DOHH2 (cell line): ENCODE measurements around the gene EEIG1.

Experiments
- H3F3A ChIP-seq: fragments of 200-600 bp; sonication (generic), shearing (Covaris generic); 2 replicates; pipeline ENCODE4 v1.6.0; 2016; ENCODE audit warnings: antibody characterized with exemption, mild to moderate bottlenecking; ENCODE audit not compliant: control insufficient read depth, insufficient read depth
- H3K27ac ChIP-seq: fragments of 200-600 bp; sonication (generic); 2 replicates; pipeline ENCODE4 v1.5.1; 2014; ENCODE audit warnings: low read depth, mild to moderate bottlenecking, low read length, moderate library complexity
- H3K27me3 ChIP-seq: fragments of 200-600 bp; sonication (generic); 2 replicates; pipeline ENCODE4 v1.6.1; 2014; ENCODE audit warnings: mild to moderate bottlenecking, low read length, mixed read lengths; ENCODE audit not compliant: control insufficient read depth
- H3K36me3 ChIP-seq: fragments of 200-600 bp; sonication (generic); 2 replicates; pipeline ENCODE4 v1.6.1; 2014; ENCODE audit warnings: mild to moderate bottlenecking, low read length, moderate library complexity, mixed read lengths; ENCODE audit not compliant: control insufficient read depth
- H3K4me1 ChIP-seq: fragments of 200-600 bp; sonication (generic); 2 replicates; pipeline ENCODE4 v1.6.1; 2014; ENCODE audit warnings: mild to moderate bottlenecking, low read length, mixed read lengths; ENCODE audit not compliant: control insufficient read depth
- H3K4me2 ChIP-seq: fragments of 200-600 bp; sonication (generic); 2 replicates; pipeline ENCODE4 v1.6.0; 2014; ENCODE audit warnings: mild to moderate bottlenecking, low read length, moderate library complexity
- H3K4me3 ChIP-seq: fragments of 200-600 bp; sonication (generic); 2 replicates; pipeline ENCODE4 v1.5.1; 2014; ENCODE audit warnings: mild to moderate bottlenecking, low read length, mixed read lengths
- H3K79me2 ChIP-seq: fragments of 200-600 bp; sonication (generic); 2 replicates; pipeline ENCODE4 v1.6.1; 2014; ENCODE audit warnings: mild to moderate bottlenecking, low read length, mixed read lengths; ENCODE audit not compliant: control insufficient read depth
- H3K9me2 ChIP-seq: fragments of 200-600 bp; sonication (generic); replicated peaks from 2 replicates; pipeline ENCODE4 v1.6.1; 2014; ENCODE audit warnings: mild to moderate bottlenecking, low read length, mixed read lengths; ENCODE audit not compliant: control insufficient read depth
- H3K9me3 ChIP-seq: fragments of 200-600 bp; sonication (generic); 2 replicates; pipeline ENCODE4 v1.6.1; 2014; ENCODE audit warnings: antibody characterized with exemption, low read length, mixed read lengths; ENCODE audit not compliant: control insufficient read depth, insufficient read depth
- H4K20me1 ChIP-seq: fragments of 200-600 bp; sonication (generic); 2 replicates; pipeline ENCODE4 v1.6.0; 2014; ENCODE audit warnings: low read depth, mild to moderate bottlenecking, antibody characterized with exemption, low read length, moderate library complexity; ENCODE audit not compliant: control insufficient read depth, insufficient read depth
- EZH2phosphoT487 ChIP-seq: fragments of 200-600 bp; sonication (generic); IDR thresholded peaks from 2 replicates; pipeline ENCODE4 v1.6.1; 2017; ENCODE audit warnings: borderline replicate concordance, mild to moderate bottlenecking, antibody characterized with exemption, low read length, moderate library complexity, mixed read lengths
- TF ChIP-seq, protein P1 (sequence below): fragments of 200-600 bp; sonication (generic); IDR thresholded peaks from one replicate; pipeline ENCODE4 v1.5.1; 2014; ENCODE audit warnings: antibody characterized with exemption, mild to moderate bottlenecking, low read depth, low read length; ENCODE audit not compliant: poor library complexity, severe bottlenecking

The EEIG1 gene

DNA sequence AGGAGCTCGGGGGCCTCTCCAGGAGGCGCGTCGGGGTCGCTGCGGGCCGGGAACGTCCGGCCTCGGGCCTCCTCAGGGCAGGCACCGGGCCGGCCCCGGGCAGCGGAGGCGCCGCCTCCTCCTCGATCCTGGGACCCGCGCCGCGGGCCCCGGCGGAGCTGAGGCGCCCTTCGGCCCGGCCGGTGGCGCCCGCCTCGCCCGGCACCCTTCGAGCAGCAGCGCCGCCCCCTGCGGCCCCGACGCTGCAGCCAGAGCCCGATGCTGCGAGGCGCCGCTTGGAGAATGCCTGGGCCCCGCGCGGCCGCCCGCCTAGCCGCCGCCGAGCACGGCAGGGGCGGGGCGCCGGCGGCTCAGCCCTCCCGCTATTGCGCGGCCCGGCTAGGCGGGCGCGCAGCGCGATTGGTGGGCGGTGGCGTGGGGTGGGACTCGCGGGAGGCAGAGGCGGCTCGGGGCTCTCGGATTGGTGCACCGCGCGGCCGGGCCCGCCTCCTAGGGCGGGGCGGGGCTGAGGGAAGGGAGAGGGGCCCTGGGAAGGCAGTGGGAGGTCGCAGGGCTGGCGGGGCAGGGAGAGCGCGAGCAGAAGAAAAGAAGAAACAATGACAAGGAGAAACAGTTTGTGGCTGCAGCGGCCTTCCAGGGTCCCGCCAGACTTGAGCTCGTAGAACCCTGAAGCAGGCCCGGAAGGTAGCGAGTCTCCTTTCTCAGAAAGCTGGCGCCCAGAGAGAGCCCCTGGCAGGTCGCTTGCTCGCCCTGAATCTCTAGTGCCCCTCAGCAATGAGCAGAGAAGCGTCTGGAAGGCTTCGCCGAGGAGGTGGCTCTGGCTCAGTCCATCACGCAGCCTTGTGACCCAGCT is at the start of gene EEIG1:
TSS of gene EEIG1 (minus strand) at position 284 of the 853 bp plus-strand sequence. CDS start 852 bp downstream, outside the sequence.
- peaks cover 65% of the 10 kb centered on the region for H3K4me1 ChIP-seq
- H3K4me2 ChIP-seq, result peak within 1 kb of the TSS; percentile 92
- peaks cover 15% of the 10 kb centered on the region for H3F3A ChIP-seq
- H3K27ac ChIP-seq, result peak within 1 kb of the TSS; percentile 97
- H4K20me1 ChIP-seq, result peaks cover 18% of the 10 kb centered on the region
- no peaks in the 10 kb centered on the region for H3K9me3 ChIP-seq
- no peaks in the 10 kb centered on the region for H3K27me3 ChIP-seq
- TF ChIP-seq, protein P1, sequence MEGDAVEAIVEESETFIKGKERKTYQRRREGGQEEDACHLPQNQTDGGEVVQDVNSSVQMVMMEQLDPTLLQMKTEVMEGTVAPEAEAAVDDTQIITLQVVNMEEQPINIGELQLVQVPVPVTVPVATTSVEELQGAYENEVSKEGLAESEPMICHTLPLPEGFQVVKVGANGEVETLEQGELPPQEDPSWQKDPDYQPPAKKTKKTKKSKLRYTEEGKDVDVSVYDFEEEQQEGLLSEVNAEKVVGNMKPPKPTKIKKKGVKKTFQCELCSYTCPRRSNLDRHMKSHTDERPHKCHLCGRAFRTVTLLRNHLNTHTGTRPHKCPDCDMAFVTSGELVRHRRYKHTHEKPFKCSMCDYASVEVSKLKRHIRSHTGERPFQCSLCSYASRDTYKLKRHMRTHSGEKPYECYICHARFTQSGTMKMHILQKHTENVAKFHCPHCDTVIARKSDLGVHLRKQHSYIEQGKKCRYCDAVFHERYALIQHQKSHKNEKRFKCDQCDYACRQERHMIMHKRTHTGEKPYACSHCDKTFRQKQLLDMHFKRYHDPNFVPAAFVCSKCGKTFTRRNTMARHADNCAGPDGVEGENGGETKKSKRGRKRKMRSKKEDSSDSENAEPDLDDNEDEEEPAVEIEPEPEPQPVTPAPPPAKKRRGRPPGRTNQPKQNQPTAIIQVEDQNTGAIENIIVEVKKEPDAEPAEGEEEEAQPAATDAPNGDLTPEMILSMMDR, result no peak
- no peak for TF ChIP-seq EZH2phosphoT487
- H3K36me3 ChIP-seq, result peaks cover 50% of the 10 kb centered on the region
- H3K9me2 ChIP-seq, result no peaks in the 10 kb centered on the region
- H3K4me3 ChIP-seq, result peak within 1 kb of the TSS; percentile 95
- peaks cover 73% of the 10 kb centered on the region for H3K79me2 ChIP-seq

DNA sequence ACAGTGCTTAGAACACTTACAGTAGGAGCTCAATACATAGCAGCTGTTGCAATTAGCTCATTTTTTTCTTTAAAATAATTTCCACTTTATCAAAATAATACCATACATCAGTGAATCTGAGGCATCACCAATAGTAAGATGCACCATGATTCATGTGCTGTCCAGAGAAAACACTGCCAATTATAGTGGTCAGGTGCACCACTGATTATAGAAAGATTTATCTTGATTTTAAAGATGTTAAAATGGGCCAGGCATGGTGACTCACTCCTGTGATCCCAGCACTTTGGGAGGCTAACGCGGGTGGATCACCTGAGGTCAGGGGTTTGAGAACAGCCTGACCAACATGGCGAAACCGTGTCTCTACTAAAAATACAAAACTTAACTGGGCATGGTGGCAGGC is 46.9 kb upstream of the EEIG1 start:
- H3K9me3 ChIP-seq, result no peaks in the 10 kb centered on the region
- no peaks in the 10 kb centered on the region for H3K27me3 ChIP-seq
- peak overlapping the region; percentile 82 for H3K27ac ChIP-seq
- H3K36me3 ChIP-seq, result no peaks in the 10 kb centered on the region
- H3K9me2 ChIP-seq, result no peaks in the 10 kb centered on the region
- peaks cover 34% of the 10 kb centered on the region for H3F3A ChIP-seq
- TF ChIP-seq, protein P1, result no peak
- TF ChIP-seq EZH2phosphoT487, result no peak
- no peaks in the 10 kb centered on the region for H4K20me1 ChIP-seq
- no peaks in the 10 kb centered on the region for H3K79me2 ChIP-seq
- H3K4me3 ChIP-seq, result peak overlapping the region; percentile 22; the same call in 1 of the 2 replicates
- H3K4me2 ChIP-seq, result peak overlapping the region; percentile 73
- peaks cover 92% of the 10 kb centered on the region for H3K4me1 ChIP-seq

DNA sequence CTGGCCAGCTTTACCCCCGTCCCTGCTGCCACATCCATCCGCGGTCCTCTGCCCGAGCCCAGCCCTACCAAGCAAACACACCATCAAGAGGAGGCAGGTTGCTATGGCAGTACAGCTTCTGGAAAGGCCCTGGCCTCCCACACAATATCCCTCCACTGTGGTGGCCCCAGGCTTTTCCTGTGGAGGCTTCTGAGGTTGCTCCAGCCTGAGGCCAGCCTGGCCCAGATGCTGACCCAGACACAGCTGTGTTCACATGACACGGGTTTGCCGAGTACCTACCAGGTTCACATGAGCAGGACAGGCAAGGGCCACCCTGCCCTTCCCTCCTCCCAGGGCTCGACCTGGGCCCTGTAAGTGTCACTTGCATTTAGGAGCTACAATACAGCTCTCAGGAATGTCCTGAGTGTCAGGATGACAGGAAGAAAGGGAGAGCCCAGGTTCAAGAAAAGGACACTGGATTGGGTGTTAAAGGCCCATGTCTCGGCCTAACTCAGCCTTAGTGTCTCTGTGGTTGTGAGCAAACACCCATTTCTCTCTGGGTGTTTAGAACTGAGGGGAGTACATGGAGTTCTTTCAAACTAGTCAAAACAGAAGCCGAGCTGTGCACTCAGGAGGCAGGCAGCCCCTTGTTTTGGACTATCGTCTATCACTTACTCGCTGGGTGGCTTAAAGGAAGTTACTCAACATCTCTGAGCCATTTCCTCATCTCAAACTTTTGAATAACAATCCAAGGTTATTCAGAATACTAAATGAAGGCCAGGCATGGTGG is 46.2 kb upstream of the EEIG1 start:
- Histone ChIP-seq H3F3A (peaks cover 34% of the 10 kb centered on the region), H3K4me1 (peaks cover 91% of the 10 kb centered on the region), H3K36me3 (no peaks in the 10 kb centered on the region), H3K9me3 (no peaks in the 10 kb centered on the region), H3K4me2 (peak overlapping the region; percentile 73), H3K79me2 (no peaks in the 10 kb centered on the region), H3K9me2 (no peaks in the 10 kb centered on the region), H3K27ac (peak overlapping the region; percentile 82), H3K27me3 (no peaks in the 10 kb centered on the region), H4K20me1 (no peaks in the 10 kb centered on the region), H3K4me3 (peak overlapping the region; percentile 55)
- TF ChIP-seq EZH2phosphoT487, result no peak
- TF ChIP-seq, protein P1, result no peak
